GM12875 (cell line): ENCODE measurements around the gene TCF25.
A peak's percentile ranks its signal among the peaks of the same experiment; 100 is the strongest.

Source experiments
- H3K4me3 ChIP-seq: one replicate; pipeline ENCODE4 v1.5.1; 2011; ENCODE audit warnings: low read depth, low read length, control low read depth
- CTCF ChIP-seq: IDR thresholded peaks from 2 replicates; pipeline ENCODE4 v1.5.1; 2011; ENCODE audit warnings: low read depth, mild to moderate bottlenecking, control low read depth, inconsistent platforms, low read length, moderate library complexity, borderline replicate concordance; ENCODE audit not compliant: insufficient read depth

The TCF25 gene

GRCh38 chr16:89915303-89916232, 42.2 kb downstream of the TCF25 start:
- no peak overlapping the region for H3K4me3 ChIP-seq
- no peak for TF ChIP-seq CTCF

- H3K4me3 ChIP-seq, result peak overlapping the region; percentile 32
- TF ChIP-seq CTCF, result no peak
Observed at GRCh38 chr16:89917773-89918452, 44.5 kb downstream of the TCF25 start.

GRCh38 chr16:89918453-89919347, 45.3 kb downstream of the TCF25 start, which contains the start of gene MC1R:
Gene MC1R, plus strand, starts transcription at chr16:89918862. Its CDS starts 397 bp downstream, at chr16:89919259.
- peak; percentile 64 for TF ChIP-seq CTCF
- H3K4me3 ChIP-seq, result peak within 1 kb of the TSS; percentile 32

- no peak overlapping the region for H3K4me3 ChIP-seq
- no peak for TF ChIP-seq CTCF
Observed at GRCh38 chr16:89919535-89920406, 46.4 kb downstream of the TCF25 start.

DNA sequence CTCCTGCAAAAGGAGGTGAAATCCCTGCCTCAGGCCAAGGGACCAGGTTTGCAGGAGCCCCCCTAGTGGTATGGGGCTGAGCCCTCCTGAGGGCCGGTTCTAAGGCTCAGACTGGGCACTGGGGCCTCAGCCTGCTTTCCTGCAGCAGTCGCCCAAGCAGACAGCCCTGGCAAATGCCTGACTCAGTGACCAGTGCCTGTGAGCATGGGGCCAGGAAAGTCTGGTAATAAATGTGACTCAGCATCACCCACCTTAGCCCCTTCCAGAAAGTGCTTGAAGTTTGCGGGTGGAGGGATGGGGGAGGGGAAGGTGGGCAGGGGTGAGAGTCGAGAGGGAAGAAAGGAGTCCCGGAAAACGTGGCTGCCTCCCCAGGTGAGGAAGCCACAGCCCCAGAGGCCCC, 47.3 kb downstream of the TCF25 start:
- H3K4me3 ChIP-seq, result no peak overlapping the region
- TF ChIP-seq CTCF, result no peak

- no peak for TF ChIP-seq CTCF
- no peak overlapping the region for H3K4me3 ChIP-seq
Observed at GRCh38 chr16:89921131-89921701, 47.8 kb downstream of the TCF25 start.
